ENCODE results near the gene LMOD3.

- TF ChIP-seq SPI1 (IDR thresholded peaks at IDR 0.05; ENCODE audit: low read depth, low read length) (no peak), POLR2AphosphoS5 (IDR thresholded peaks at IDR 0.05; ENCODE audit: low read depth, low read length) (no peak)
Measured at GRCh38 chr3:69085833-69086722, 36.3 kb downstream of the LMOD3 start.

Data from GM12891 (cell line).